ENCODE results near the gene CNOT9. TPM values are rescaled to one million over a fixed set of nuclear protein-coding genes. Genes with fewer than 3 reads are reported as not detected.

Gene CNOT9
- total RNA-seq, 4 donors from 2014 or later: 14.6 to 36.7 (median 31.3) TPM

DNA sequence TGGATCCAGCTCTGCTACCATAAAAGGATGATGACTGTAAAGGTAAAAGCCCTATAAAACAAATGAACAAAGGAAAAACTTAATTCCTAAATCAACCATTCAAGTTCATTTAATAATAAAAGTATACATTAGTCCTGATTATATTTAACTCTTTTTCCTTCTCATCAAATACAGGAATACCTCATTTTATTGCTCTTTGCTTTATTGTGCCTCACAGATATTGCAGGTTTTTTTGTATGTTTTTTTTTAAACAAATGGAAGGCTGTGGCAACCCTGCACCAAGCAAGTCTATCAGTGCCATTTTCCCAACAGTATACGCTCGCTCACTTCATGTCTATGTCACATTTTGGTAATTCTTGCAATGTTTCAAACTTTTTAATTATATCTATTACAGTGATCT, 38.6 kb upstream of the CNOT9 start:
- WGBS, 2 donors (ENCODE audit: low coverage in 1 of 2): 94 to 98% methylated on average over 2 of the region's 2 CpGs

DNA sequence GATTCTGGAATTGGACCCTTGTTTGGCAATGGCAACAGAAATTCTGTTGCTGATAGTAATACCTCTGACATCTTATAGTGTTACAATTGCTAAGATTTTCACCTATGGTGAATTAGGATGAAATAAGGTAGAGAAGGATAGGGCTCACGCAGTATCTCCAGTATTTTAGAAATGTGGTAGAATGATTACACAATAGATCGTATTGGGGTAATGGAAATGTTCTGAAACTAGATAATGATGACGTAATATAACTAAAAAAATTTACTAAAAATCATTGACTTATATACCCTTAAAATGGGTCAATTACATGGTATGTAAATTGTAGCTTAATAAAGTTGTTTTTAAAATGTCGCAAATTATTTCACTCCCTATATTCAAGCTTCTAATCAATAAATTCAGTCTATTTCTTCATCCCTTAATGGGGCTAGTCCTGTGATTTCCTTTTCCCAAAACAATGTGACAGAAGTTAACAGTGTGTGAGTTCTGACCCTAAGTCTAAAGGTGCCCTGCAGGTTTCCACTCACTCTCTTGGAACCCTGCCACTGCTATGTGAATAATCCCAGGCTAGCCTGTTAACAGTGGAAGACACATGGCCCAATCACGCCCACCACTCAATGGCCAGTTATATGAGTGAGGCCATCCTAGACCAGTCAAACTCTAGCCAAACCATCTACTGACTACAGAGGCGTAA, 31.7 kb upstream of the CNOT9 start:
- no peaks in the 10 kb centered on the region for H3K27me3 ChIP-seq
- DNase-seq: no peak
- in situ Hi-C loops (cut with MboI; ENCODE audit: low pct_ligation_motif_present in 1 of 4, low pct_unique_long_range_greater_than_20kb in 1 of 4, low sequenced_read_pairs in 3 of 4): no loop called here
- intact Hi-C loops (cut with DNase I; ENCODE audit: low total_unique reads): no loop called here
- H3K36me3 ChIP-seq: peaks cover 0 to 12% (median 5%) of the 10 kb centered on the region in 4 donors
- no peak overlapping the region for H3K27ac ChIP-seq
- TF ChIP-seq EP300 (IDR thresholded peaks at IDR 0.05; ENCODE audit: low read depth): no peak
- no peak for TF ChIP-seq POLR2A (IDR thresholded peaks at IDR 0.05)
- TF ChIP-seq, protein P1, sequence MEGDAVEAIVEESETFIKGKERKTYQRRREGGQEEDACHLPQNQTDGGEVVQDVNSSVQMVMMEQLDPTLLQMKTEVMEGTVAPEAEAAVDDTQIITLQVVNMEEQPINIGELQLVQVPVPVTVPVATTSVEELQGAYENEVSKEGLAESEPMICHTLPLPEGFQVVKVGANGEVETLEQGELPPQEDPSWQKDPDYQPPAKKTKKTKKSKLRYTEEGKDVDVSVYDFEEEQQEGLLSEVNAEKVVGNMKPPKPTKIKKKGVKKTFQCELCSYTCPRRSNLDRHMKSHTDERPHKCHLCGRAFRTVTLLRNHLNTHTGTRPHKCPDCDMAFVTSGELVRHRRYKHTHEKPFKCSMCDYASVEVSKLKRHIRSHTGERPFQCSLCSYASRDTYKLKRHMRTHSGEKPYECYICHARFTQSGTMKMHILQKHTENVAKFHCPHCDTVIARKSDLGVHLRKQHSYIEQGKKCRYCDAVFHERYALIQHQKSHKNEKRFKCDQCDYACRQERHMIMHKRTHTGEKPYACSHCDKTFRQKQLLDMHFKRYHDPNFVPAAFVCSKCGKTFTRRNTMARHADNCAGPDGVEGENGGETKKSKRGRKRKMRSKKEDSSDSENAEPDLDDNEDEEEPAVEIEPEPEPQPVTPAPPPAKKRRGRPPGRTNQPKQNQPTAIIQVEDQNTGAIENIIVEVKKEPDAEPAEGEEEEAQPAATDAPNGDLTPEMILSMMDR (IDR thresholded peaks at IDR 0.05): no peak
- TF ChIP-seq POLR2AphosphoS5 (IDR thresholded peaks at IDR 0.05): no peak
- 79 to 83% methylated on average over 5 to 6 of the region's 6 CpGs for WGBS, 2 donors (ENCODE audit: low coverage in 1 of 2)
- no peaks in the 10 kb centered on the region for H3K4me1 ChIP-seq
- no peaks in the 10 kb centered on the region for H3K9me3 ChIP-seq
- H3K4me3 ChIP-seq: no peak overlapping the region

More for the DNA sequence above, 38.6 kb upstream of the CNOT9 start:
- Histone ChIP-seq H3K27ac (no peak overlapping the region), H3K4me1 (no peaks in the 10 kb centered on the region), H3K36me3 (peaks cover 0 to 55% (median 25%) of the 10 kb centered on the region in 4 donors), H3K27me3 (no peaks in the 10 kb centered on the region), H3K9me3 (no peaks in the 10 kb centered on the region), H3K4me3 (no peak overlapping the region)
- DNase-seq: no peak
- no peak for TF ChIP-seq POLR2AphosphoS5 (IDR thresholded peaks at IDR 0.05)
- no peak for TF ChIP-seq EP300 (IDR thresholded peaks at IDR 0.05; ENCODE audit: low read depth)
- intact Hi-C loops (cut with DNase I; ENCODE audit: low total_unique reads): no loop called here
- in situ Hi-C loops (cut with MboI; ENCODE audit: low pct_ligation_motif_present in 1 of 4, low pct_unique_long_range_greater_than_20kb in 1 of 4, low sequenced_read_pairs in 3 of 4): no loop called here

DNA sequence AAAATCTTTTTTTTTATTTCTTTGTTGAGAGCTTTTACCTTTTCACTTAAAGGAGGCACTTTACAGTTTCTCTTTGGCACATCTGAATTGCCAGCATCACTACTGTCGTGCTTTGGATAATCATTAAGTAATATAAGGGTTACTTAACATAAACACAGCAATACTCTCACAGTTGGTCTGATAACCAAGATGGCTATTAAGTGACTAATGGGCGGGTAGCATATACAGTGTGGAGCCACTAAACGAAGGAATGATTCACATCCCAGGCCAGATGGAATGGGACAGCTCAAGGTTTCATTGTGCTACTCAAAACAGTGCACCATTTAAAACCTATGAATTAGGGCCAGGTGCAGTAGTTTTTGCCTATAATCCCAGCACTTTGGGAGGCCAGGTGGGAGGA, 28.6 kb upstream of the CNOT9 start:
- peaks cover 0 to 21% (median under 1%) of the 10 kb centered on the region in 4 donors for H3K36me3 ChIP-seq
- no peaks in the 10 kb centered on the region for H3K9me3 ChIP-seq
- H3K27me3 ChIP-seq: no peaks in the 10 kb centered on the region
- in situ Hi-C loops (cut with MboI; ENCODE audit: low pct_ligation_motif_present in 1 of 4, low pct_unique_long_range_greater_than_20kb in 1 of 4, low sequenced_read_pairs in 3 of 4) (no loop called here), intact Hi-C loops (cut with DNase I; ENCODE audit: low total_unique reads) (no loop called here)
- no peak overlapping the region for H3K4me3 ChIP-seq
- TF ChIP-seq, protein P1 (IDR thresholded peaks at IDR 0.05): no peak
- TF ChIP-seq EP300 (IDR thresholded peaks at IDR 0.05; ENCODE audit: low read depth): no peak
- TF ChIP-seq POLR2AphosphoS5 (IDR thresholded peaks at IDR 0.05): no peak
- no peak for TF ChIP-seq POLR2A (IDR thresholded peaks at IDR 0.05)
- H3K27ac ChIP-seq: no peak overlapping the region
- 83 to 96% methylated on average over 3 of the region's 3 CpGs for WGBS, 2 donors (ENCODE audit: low coverage in 1 of 2)
- DNase-seq: no peak
- H3K4me1 ChIP-seq: no peaks in the 10 kb centered on the region

DNA sequence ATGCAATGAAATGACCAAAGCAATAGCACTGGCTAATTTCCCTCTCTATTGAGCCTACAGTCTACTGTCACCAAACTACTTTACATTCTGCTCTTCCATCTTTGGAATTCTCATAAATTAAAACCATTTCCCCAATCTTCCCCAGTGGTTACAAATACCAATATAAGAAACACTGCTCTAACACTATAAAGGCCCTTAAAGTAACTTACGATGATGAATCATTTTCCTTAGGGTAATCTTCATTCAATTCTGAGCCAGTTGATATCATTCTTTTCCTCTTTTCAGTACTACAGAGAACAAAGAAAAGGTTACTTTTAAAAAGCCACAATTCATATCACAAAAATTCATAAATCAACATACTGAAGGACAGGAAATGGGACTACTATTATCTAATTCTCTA, 22.6 kb upstream of the CNOT9 start:
- intact Hi-C loops (cut with DNase I; ENCODE audit: low total_unique reads) (no loop called here), in situ Hi-C loops (cut with MboI; ENCODE audit: low pct_ligation_motif_present in 1 of 4, low pct_unique_long_range_greater_than_20kb in 1 of 4, low sequenced_read_pairs in 3 of 4) (no loop called here)
- H3K9me3 ChIP-seq: no peaks in the 10 kb centered on the region
- no peak overlapping the region for H3K27ac ChIP-seq
- no peak for DNase-seq
- no peaks in the 10 kb centered on the region for H3K4me1 ChIP-seq
- 98 to 100% methylated on average over 1 of the region's 1 CpG for WGBS, 2 donors (ENCODE audit: low coverage in 1 of 2)
- TF ChIP-seq EP300 (IDR thresholded peaks at IDR 0.05; ENCODE audit: low read depth) (no peak), POLR2AphosphoS5 (IDR thresholded peaks at IDR 0.05) (no peak), POLR2A (IDR thresholded peaks at IDR 0.05) (no peak)
- TF ChIP-seq, protein P1 (IDR thresholded peaks at IDR 0.05): no peak
- peaks cover 0 to 51% (median 22%) of the 10 kb centered on the region in 4 donors for H3K36me3 ChIP-seq
- H3K27me3 ChIP-seq: no peaks in the 10 kb centered on the region
- no peak overlapping the region for H3K4me3 ChIP-seq

DNA sequence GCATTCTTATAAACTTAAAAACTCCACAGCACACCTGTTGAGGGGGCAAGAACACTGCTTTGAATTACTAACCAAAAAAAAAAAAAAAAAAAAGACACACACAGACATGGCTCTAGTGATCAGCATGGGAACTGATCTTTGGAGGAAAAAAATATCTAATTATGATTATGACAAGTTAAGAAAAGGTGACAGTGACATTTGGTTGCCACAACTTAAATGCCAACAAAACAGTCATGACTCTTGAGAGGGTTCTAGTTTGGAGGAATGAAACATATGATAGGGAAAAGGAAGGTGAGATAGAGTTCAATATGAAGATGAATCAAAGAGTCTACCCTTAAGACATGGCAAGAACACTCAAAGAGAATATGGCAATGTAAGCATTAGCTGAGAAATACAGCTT, 21.1 kb upstream of the CNOT9 start:
- intact Hi-C loops (cut with DNase I; ENCODE audit: low total_unique reads) (no loop called here), in situ Hi-C loops (cut with MboI; ENCODE audit: low pct_ligation_motif_present in 1 of 4, low pct_unique_long_range_greater_than_20kb in 1 of 4, low sequenced_read_pairs in 3 of 4) (no loop called here)
- H3K27me3 ChIP-seq: no peaks in the 10 kb centered on the region
- no peak overlapping the region for H3K27ac ChIP-seq
- peaks cover 0 to 56% (median 27%) of the 10 kb centered on the region in 4 donors for H3K36me3 ChIP-seq
- no peaks in the 10 kb centered on the region for H3K9me3 ChIP-seq
- no peaks in the 10 kb centered on the region for H3K4me1 ChIP-seq
- H3K4me3 ChIP-seq: no peak overlapping the region
- no peak for DNase-seq
- TF ChIP-seq POLR2AphosphoS5 (IDR thresholded peaks at IDR 0.05) (no peak), EP300 (IDR thresholded peaks at IDR 0.05; ENCODE audit: low read depth) (no peak), POLR2A (IDR thresholded peaks at IDR 0.05) (no peak)
- TF ChIP-seq, protein P1 (IDR thresholded peaks at IDR 0.05): no peak

All from transverse colon (tissue), 4 donors.